DND-41 (cell line): ENCODE results near the gene ELAVL1.

Source experiments
- ATAC-seq: fragments of 200-7000 bp; cut with Tn5 transposase; 3 replicates; pipeline ENCODE4 v1.9.1; 2021; ENCODE audit warnings: low read depth; ENCODE audit not compliant: insufficient read depth
- DNase-seq: peaks from one replicate; pipeline ENCODE4 v3.0.0-alpha.2; 2020
- H2AFZ ChIP-seq: 2 replicates; pipeline ENCODE4 v1.6.0; 2012; ENCODE audit warnings: low read depth, low read length
- H3K27ac ChIP-seq: 2 replicates; pipeline ENCODE4 v1.5.1; 2012; ENCODE audit warnings: low read length, inconsistent platforms
- H3K27me3 ChIP-seq: fragments of 200-600 bp; sonication (generic); 2 replicates; pipeline ENCODE4 v1.6.0; 2012; ENCODE audit warnings: low read length, mild to moderate bottlenecking, inconsistent platforms; ENCODE audit not compliant: insufficient read depth, poor library complexity
- H3K36me3 ChIP-seq: 2 replicates; pipeline ENCODE4 v1.5.1; 2012; ENCODE audit warnings: low read length, inconsistent platforms; ENCODE audit not compliant: insufficient read depth
- H3K4me1 ChIP-seq: 2 replicates; pipeline ENCODE4 v1.5.1; 2012; ENCODE audit warnings: mild to moderate bottlenecking, low read length; ENCODE audit not compliant: insufficient read depth
- H3K4me2 ChIP-seq: 2 replicates; pipeline ENCODE4 v1.6.0; 2012; ENCODE audit warnings: mild to moderate bottlenecking, moderate library complexity, low read length, inconsistent platforms; ENCODE audit not compliant: insufficient read depth
- H3K4me3 ChIP-seq, 2 experiments: fragments of 200-600 bp in 1 of 2; shearing (Covaris generic) in 1 of 2; 2 replicates each; pipeline ENCODE4 v1.5.1; 2012 to 2016; ENCODE audit warnings: inconsistent platforms in 2 of 2, low read length in 2 of 2, mild to moderate bottlenecking in 2 of 2, low read depth in 1 of 2, moderate library complexity in 1 of 2
- H3K79me2 ChIP-seq: 2 replicates; pipeline ENCODE4 v1.6.0; 2012; ENCODE audit warnings: low read length, inconsistent platforms; ENCODE audit not compliant: insufficient read depth
- H3K9ac ChIP-seq: 2 replicates; pipeline ENCODE4 v1.6.0; 2012; ENCODE audit warnings: low read depth, mild to moderate bottlenecking, inconsistent platforms, low read length, moderate library complexity
- H3K9me3 ChIP-seq: 2 replicates; pipeline ENCODE4 v1.5.1; 2012; ENCODE audit warnings: low read length, moderate library complexity, mild to moderate bottlenecking, inconsistent platforms; ENCODE audit not compliant: insufficient read depth, severe bottlenecking
- H4K20me1 ChIP-seq: 2 replicates; pipeline ENCODE4 v1.6.0; 2012; ENCODE audit warnings: low read length; ENCODE audit not compliant: insufficient read depth
- CTCF ChIP-seq: IDR thresholded peaks from 2 replicates; pipeline ENCODE4 v1.5.1; 2012; ENCODE audit warnings: borderline replicate concordance, low read length, moderate library complexity, mild to moderate bottlenecking; ENCODE audit not compliant: poor library complexity, severe bottlenecking; ENCODE audit errors: extremely low read depth
- EZH2 ChIP-seq: IDR thresholded peaks from 3 replicates; pipeline ENCODE4 v1.6.1; 2012; ENCODE audit warnings: borderline replicate concordance, low read depth, mild to moderate bottlenecking, moderate library complexity, low read length, inconsistent platforms; ENCODE audit not compliant: severe bottlenecking

Gene ELAVL1

DNA sequence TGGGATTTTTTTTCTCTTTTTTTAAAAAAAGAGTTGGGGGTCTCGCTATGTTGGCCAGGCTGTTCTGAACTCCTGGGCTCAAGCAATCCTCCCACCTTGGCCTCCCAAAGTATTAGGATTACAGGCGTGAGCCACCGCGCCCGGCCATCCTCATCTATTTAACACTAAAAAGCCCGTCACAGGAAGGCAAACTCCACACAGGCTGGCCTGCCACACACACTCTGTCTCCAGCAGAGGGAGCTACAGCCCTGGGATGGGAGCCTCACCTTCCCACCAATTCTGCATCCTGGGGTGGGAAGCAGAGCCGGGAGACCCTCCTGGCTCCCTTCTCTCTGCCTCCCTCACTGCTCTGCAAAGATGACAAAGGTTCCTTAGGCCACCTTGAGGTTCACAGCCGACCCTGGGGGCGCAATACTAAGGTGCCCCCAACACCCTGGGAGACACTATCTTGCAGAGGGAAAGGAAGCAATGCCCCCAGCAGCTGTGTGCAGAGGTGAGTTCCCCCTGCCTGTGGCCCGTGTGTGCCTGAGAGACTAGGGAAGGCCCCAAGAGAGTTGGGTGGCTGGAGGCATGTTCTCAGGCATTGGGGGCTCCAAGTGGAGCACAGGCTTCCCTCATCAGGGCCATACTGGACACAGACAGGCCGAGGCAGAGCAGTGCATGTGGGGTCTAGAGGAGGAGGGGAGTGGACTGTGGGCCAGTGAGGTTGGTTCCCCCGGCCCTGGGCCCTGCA lies 34.6 kb downstream of the ELAVL1 start:
- Histone ChIP-seq H3K79me2 (peaks cover 24% of the 10 kb centered on the region; the same call in 1 of the 2 replicates), H2AFZ (no peak overlapping the region), H3K36me3 (peaks cover 92% of the 10 kb centered on the region), H3K9me3 (no peaks in the 10 kb centered on the region), H3K27ac (no peak overlapping the region), H3K4me1 (no peaks in the 10 kb centered on the region), H3K9ac (no peak overlapping the region), H3K27me3 (no peaks in the 10 kb centered on the region), H4K20me1 (peaks cover 56% of the 10 kb centered on the region), H3K4me3 (no peak overlapping the region), H3K4me2 (no peak overlapping the region)
- peak; percentile 79 for TF ChIP-seq CTCF
- TF ChIP-seq EZH2 = no peak
- ATAC-seq (peak; percentile 71; the same call in 2 of the 3 replicates), DNase-seq (peak; percentile 45)

GRCh38 chr19:7969555-7969939 lies 35.9 kb downstream of the ELAVL1 start:
- Histone ChIP-seq H3K79me2 (peaks cover 14% of the 10 kb centered on the region; the same call in 1 of the 2 replicates), H3K4me2 (no peak overlapping the region), H3K4me3 (no peak overlapping the region), H3K9me3 (no peaks in the 10 kb centered on the region), H3K4me1 (no peaks in the 10 kb centered on the region), H3K36me3 (peaks cover 92% of the 10 kb centered on the region), H3K27ac (no peak overlapping the region), H2AFZ (no peak overlapping the region), H3K9ac (no peak overlapping the region), H4K20me1 (peaks cover 49% of the 10 kb centered on the region), H3K27me3 (no peaks in the 10 kb centered on the region)
- TF ChIP-seq CTCF (no peak), EZH2 (no peak)
- DNase-seq (no peak), ATAC-seq (no peak)

- Histone ChIP-seq H3K9ac (no peak overlapping the region), H3K4me2 (no peak overlapping the region), H3K36me3 (peaks cover 92% of the 10 kb centered on the region)
Measured at GRCh38 chr19:7968796-7969554, 36.5 kb downstream of the ELAVL1 start.

More at GRCh38 chr19:7968796-7969554, 36.5 kb downstream of the ELAVL1 start:
- H4K20me1 ChIP-seq = peaks cover 47% of the 10 kb centered on the region
- H3K79me2 ChIP-seq = peaks cover 11% of the 10 kb centered on the region; the same call in 1 of the 2 replicates
- no peak overlapping the region for H2AFZ ChIP-seq
- H3K27me3 ChIP-seq = no peaks in the 10 kb centered on the region
- H3K4me3 ChIP-seq = no peak overlapping the region
- H3K27ac ChIP-seq = no peak overlapping the region
- H3K4me1 ChIP-seq = no peaks in the 10 kb centered on the region
- DNase-seq = no peak
- TF ChIP-seq CTCF (no peak), EZH2 (no peak)
- no peaks in the 10 kb centered on the region for H3K9me3 ChIP-seq
- ATAC-seq = no peak
